Astrocyte (in vitro differentiated cells and primary cell): ENCODE data around the gene CADPS.

Experiments
- CTCF ChIP-seq: IDR thresholded peaks from 2 replicates; pipeline ENCODE4 v1.5.1; 2011; ENCODE audit warnings: low read depth, mild to moderate bottlenecking, inconsistent platforms, low read length, moderate library complexity; ENCODE audit not compliant: insufficient read depth
- EZH2 ChIP-seq: IDR thresholded peaks from 2 replicates; pipeline ENCODE4 v1.6.1; 2012; ENCODE audit warnings: mild to moderate bottlenecking, low read length, inconsistent platforms; ENCODE audit not compliant: insufficient read depth

GRCh38 chr3:62592408-62592807, 282.8 kb downstream of the CADPS start:
- no peak for TF ChIP-seq CTCF
- no peak for TF ChIP-seq EZH2
